Osteoblast (primary cell): ENCODE measurements around the gene IGFALS. TPM values are rescaled to one million over a fixed set of nuclear protein-coding genes. Genes with fewer than 3 reads are reported as not detected.

Experiments
- DNase-seq: peaks from one replicate; pipeline ENCODE4 v3.0.0; 2011; ENCODE audit warnings: low spot score, mixed read lengths; ENCODE audit not compliant: insufficient read length; ENCODE audit errors: missing footprints
- H2AFZ ChIP-seq: 2 replicates; pipeline ENCODE4 v1.6.0; 2011; ENCODE audit warnings: mild to moderate bottlenecking, low read length
- H3K27ac ChIP-seq: 2 replicates; pipeline ENCODE4 v1.5.1; 2011; ENCODE audit warnings: mild to moderate bottlenecking, low read depth, low read length, moderate library complexity
- H3K27me3 ChIP-seq: 2 replicates; pipeline ENCODE4 v1.6.0; 2012; ENCODE audit warnings: mild to moderate bottlenecking, control low read depth, inconsistent platforms, low read length, moderate library complexity; ENCODE audit not compliant: insufficient read depth
- H3K36me3 ChIP-seq: 2 replicates; pipeline ENCODE4 v1.5.1; 2011; ENCODE audit warnings: mild to moderate bottlenecking, low read length, control low read depth, moderate library complexity; ENCODE audit not compliant: insufficient read depth
- H3K4me1 ChIP-seq: 2 replicates; pipeline ENCODE4 v1.5.1; 2011; ENCODE audit warnings: mild to moderate bottlenecking, low read length, control low read depth, moderate library complexity; ENCODE audit not compliant: insufficient read depth
- H3K4me2 ChIP-seq: 2 replicates; pipeline ENCODE4 v1.6.0; 2011; ENCODE audit warnings: mild to moderate bottlenecking, low read length; ENCODE audit not compliant: insufficient read depth
- H3K4me3 ChIP-seq: fragments of 200-600 bp; sonication (generic); 3 replicates; pipeline ENCODE4 v1.5.1; 2012; ENCODE audit warnings: mild to moderate bottlenecking, low read length, inconsistent platforms; ENCODE audit not compliant: insufficient read depth
- H3K79me2 ChIP-seq: 2 replicates; pipeline ENCODE4 v1.6.0; 2012; ENCODE audit warnings: mild to moderate bottlenecking, low read length, control low read depth, inconsistent platforms; ENCODE audit not compliant: insufficient read depth
- H3K9me3 ChIP-seq: 2 replicates; pipeline ENCODE4 v1.5.1; 2011; ENCODE audit warnings: low read depth, low read length, control low read depth
- H4K20me1 ChIP-seq: 2 replicates; pipeline ENCODE4 v1.6.0; 2012; ENCODE audit warnings: mild to moderate bottlenecking, low read length, control low read depth; ENCODE audit not compliant: insufficient read depth
- CTCF ChIP-seq: IDR thresholded peaks from 2 replicates; pipeline ENCODE4 v1.5.1; 2011; ENCODE audit warnings: mild to moderate bottlenecking, low read depth, low read length, moderate library complexity; ENCODE audit errors: extremely low read depth
- total RNA-seq: library from RNA; depleted of rRNA; stranded (reverse); fragments of >200 nt; gene quantifications from 2 replicates; pipeline ENCODE4 v1.2.3, GENCODE V29; 2012

The IGFALS gene
- total RNA-seq, 1 donor = not detected

- H3K4me1 ChIP-seq = peaks cover 19% of the 10 kb centered on the region
- H3K27me3 ChIP-seq = no peaks in the 10 kb centered on the region
Measured at GRCh38 chr16:1779741-1780676, 13.5 kb downstream of the IGFALS start.

GRCh38 chr16:1779234-1779701, 14.2 kb downstream of the IGFALS start:
- H4K20me1 ChIP-seq = peaks cover 35% of the 10 kb centered on the region
- peaks cover 29% of the 10 kb centered on the region for H3K36me3 ChIP-seq
- H3K27me3 ChIP-seq = no peaks in the 10 kb centered on the region
- DNase-seq = peak; percentile 88
- no peak for TF ChIP-seq CTCF
- H3K27ac ChIP-seq = no peak overlapping the region
- H3K4me2 ChIP-seq = no peak overlapping the region
- H3K79me2 ChIP-seq = peaks cover 38% of the 10 kb centered on the region
- H3K9me3 ChIP-seq = no peaks in the 10 kb centered on the region
- no peak overlapping the region for H2AFZ ChIP-seq
- no peak overlapping the region for H3K4me3 ChIP-seq
- peaks cover 24% of the 10 kb centered on the region for H3K4me1 ChIP-seq

More at GRCh38 chr16:1779741-1780676, 13.5 kb downstream of the IGFALS start:
- Histone ChIP-seq H2AFZ (no peak overlapping the region), H3K27ac (no peak overlapping the region), H3K4me2 (no peak overlapping the region), H3K36me3 (peaks cover 29% of the 10 kb centered on the region), H3K4me3 (no peak overlapping the region), H4K20me1 (peaks cover 32% of the 10 kb centered on the region), H3K9me3 (no peaks in the 10 kb centered on the region), H3K79me2 (peaks cover 38% of the 10 kb centered on the region)
- DNase-seq = peak; percentile 85
- TF ChIP-seq CTCF = no peak

GRCh38 chr16:1778200-1779179, 15.0 kb downstream of the IGFALS start:
- Histone ChIP-seq H3K27ac (no peak overlapping the region), H3K4me1 (peaks cover 24% of the 10 kb centered on the region), H3K4me2 (no peak overlapping the region), H2AFZ (no peak overlapping the region), H3K9me3 (no peaks in the 10 kb centered on the region), H3K27me3 (no peaks in the 10 kb centered on the region), H3K4me3 (no peak overlapping the region), H4K20me1 (peaks cover 36% of the 10 kb centered on the region), H3K79me2 (peaks cover 39% of the 10 kb centered on the region), H3K36me3 (peaks cover 29% of the 10 kb centered on the region)
- DNase-seq = peak; percentile 83
- no peak for TF ChIP-seq CTCF
